Measurements from ENCODE around the gene C1QTNF1. TPM values are rescaled to one million over a fixed set of nuclear protein-coding genes. Genes with fewer than 3 reads are reported as not detected.

Gene C1QTNF1
- total and polyA plus RNA-seq, 2 experiments from 2014 or later, result 6.8 to 16.4 TPM

DNA sequence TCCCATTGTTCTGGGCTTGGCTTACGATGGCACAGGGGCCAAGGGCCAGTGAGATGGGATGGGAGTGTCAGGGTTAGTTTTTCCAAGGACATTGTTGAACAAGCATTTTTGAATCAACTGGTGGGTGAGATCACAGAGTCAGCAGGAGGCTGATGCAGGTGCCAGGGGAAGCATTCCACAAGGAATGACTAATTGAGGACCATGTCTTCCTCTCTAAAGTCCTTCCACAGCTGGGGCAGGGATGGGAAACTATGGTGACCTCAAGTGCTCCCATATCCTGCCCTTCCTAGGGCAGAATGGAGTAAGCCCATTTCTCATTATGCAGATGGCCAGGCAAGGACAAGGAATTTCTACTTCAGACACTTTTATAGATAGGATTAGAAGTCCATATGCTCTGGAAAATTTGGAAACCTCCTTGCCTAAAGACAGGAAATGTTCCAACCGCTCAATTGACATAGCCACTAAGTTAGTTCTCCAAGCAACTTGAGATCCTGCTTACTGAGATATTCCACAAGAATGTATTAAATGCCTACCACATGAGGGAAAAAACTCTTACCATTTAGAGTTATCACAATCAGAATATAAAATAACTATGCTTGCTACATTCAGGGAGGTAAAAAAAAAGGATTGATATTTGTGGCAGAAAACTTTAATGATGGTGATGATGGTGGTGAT is 29.4 kb downstream of the C1QTNF1 start:
- no peaks in the 10 kb centered on the region for H3K9me3 ChIP-seq (ENCODE audit: low read depth)
- H3K27ac ChIP-seq, result no peak overlapping the region
- H3K4me3 ChIP-seq, result no peak overlapping the region
- H3K4me1 ChIP-seq (ENCODE audit: low read depth), result no peaks in the 10 kb centered on the region
- no peak for DNase-seq (ENCODE audit: low read depth in 1 of 2, low spot score in 1 of 2)
- H3K27me3 ChIP-seq, result no peaks in the 10 kb centered on the region
- no peaks in the 10 kb centered on the region for H3K36me3 ChIP-seq
- no peak for TF ChIP-seq CTCF (IDR thresholded peaks at IDR 0.05; ENCODE audit: low read depth, low read length)

DNA sequence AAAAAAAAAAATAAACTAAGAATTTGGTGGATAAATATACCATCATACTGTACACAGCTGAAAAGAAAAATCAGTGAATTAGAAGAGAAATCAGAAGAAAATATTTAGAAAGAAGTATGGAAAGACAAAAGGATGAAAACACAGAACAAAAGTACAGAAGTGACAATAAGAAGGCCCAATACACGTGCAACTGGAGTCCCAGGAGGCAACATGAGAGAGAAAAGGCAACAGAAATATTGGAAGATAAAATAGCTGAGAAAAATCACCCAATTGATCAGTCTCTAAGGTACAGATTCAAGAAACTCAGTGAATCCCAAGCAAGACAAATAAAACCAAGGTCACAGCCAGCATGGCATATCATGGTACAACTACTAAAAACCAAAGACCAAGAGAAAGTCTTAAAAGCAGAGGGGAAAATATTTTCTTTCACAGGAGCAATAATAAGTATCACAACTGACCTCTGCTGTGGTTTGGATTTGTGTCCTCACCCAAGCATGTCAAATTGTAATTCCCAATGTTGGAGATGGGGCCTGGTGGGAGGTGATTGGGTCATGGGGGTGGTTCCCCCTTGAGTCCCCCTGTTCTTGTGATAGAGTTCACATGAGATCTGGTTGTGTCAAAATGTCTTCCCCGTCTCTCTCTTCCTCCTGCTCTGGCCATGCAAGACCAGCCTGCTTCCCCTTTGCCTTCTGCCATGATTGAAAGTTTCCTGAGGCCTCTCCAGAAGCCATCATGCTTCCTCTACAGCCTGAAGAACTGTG is 30.4 kb downstream of the C1QTNF1 start:
- H3K36me3 ChIP-seq, result no peaks in the 10 kb centered on the region
- no peaks in the 10 kb centered on the region for H3K27me3 ChIP-seq
- no peak for TF ChIP-seq CTCF (IDR thresholded peaks at IDR 0.05; ENCODE audit: low read depth, low read length)
- no peak for DNase-seq (ENCODE audit: low read depth in 1 of 2, low spot score in 1 of 2)
- no peak overlapping the region for H3K27ac ChIP-seq
- no peaks in the 10 kb centered on the region for H3K4me1 ChIP-seq (ENCODE audit: low read depth)
- H3K4me3 ChIP-seq, result no peak overlapping the region
- H3K9me3 ChIP-seq (ENCODE audit: low read depth), result no peaks in the 10 kb centered on the region

DNA sequence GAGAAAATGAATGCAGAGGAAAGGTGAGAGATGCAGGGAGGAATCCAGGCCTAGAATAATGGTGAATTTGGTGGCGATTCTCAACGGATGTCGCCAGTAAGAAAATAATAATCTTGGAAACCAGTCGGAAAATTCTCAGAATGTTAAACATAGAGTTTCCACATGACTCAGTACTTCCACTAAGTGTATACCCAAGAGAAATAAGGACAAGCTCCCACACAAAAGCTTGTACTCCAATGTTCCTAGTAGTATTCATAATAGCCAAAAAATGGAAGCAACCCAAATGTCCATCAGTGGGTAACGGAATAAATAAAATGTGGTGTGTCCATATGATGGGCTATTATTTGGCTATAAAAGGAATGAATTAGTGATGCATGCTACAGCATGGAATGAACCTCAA is 31.2 kb downstream of the C1QTNF1 start:
- Histone ChIP-seq H3K27me3 (no peaks in the 10 kb centered on the region), H3K27ac (no peak overlapping the region), H3K4me1 (ENCODE audit: low read depth) (no peaks in the 10 kb centered on the region), H3K9me3 (ENCODE audit: low read depth) (no peaks in the 10 kb centered on the region), H3K36me3 (no peaks in the 10 kb centered on the region), H3K4me3 (no peak overlapping the region)
- TF ChIP-seq CTCF (IDR thresholded peaks at IDR 0.05; ENCODE audit: low read depth, low read length), result no peak
- DNase-seq (ENCODE audit: low read depth in 1 of 2, low spot score in 1 of 2), result no peak

- Histone ChIP-seq H3K9me3 (ENCODE audit: low read depth) (no peaks in the 10 kb centered on the region), H3K27me3 (no peaks in the 10 kb centered on the region), H3K4me1 (ENCODE audit: low read depth) (no peaks in the 10 kb centered on the region), H3K36me3 (no peaks in the 10 kb centered on the region), H3K27ac (no peak overlapping the region), H3K4me3 (no peak overlapping the region)
- TF ChIP-seq CTCF (IDR thresholded peaks at IDR 0.05; ENCODE audit: low read depth, low read length), result no peak
- no peak for DNase-seq (ENCODE audit: low read depth in 1 of 2, low spot score in 1 of 2)
These were observed 33.9 kb downstream of the C1QTNF1 start for GRCh38 chr17:79057737-79058385.

GRCh38 chr17:79062691-79063090 is 38.7 kb downstream of the C1QTNF1 start:
- Histone ChIP-seq H3K9me3 (ENCODE audit: low read depth) (no peaks in the 10 kb centered on the region), H3K27ac (no peak overlapping the region), H3K36me3 (no peaks in the 10 kb centered on the region), H3K4me3 (no peak overlapping the region), H3K4me1 (ENCODE audit: low read depth) (no peaks in the 10 kb centered on the region), H3K27me3 (no peaks in the 10 kb centered on the region)
- no peak for DNase-seq (ENCODE audit: low read depth in 1 of 2, low spot score in 1 of 2)
- TF ChIP-seq CTCF (IDR thresholded peaks at IDR 0.05; ENCODE audit: low read depth, low read length), result no peak
